SK-N-SH treated with all-trans-retinoic acid at 6 μM for 48 hours (cell line): ENCODE results near the gene CSN3.
"Not testable (repeated sequence)": the region's sequence is repeated elsewhere in the genome, so short reads cannot be mapped to it uniquely, and the experiment has no call there.

Experiments used
- ATAC-seq: fragments of 200-7000 bp; cut with Tn5 transposase; 3 replicates; pipeline ENCODE4 v1.9.1; 2020; ENCODE audit warnings: mild to moderate bottlenecking, moderate library complexity
- ARNTL ChIP-seq: fragments of 450-650 bp; formaldehyde crosslinking; IDR thresholded peaks from 2 replicates; pipeline ENCODE4 v1.5.0; 2020; ENCODE audit warnings: low read depth, mild to moderate bottlenecking, moderate library complexity, borderline replicate concordance
- BACH2 ChIP-seq: fragments of 250-450 bp; sonication (Bioruptor Pico); IDR thresholded peaks from 2 replicates; pipeline ENCODE4 v1.9.0; 2021; ENCODE audit warnings: mild to moderate bottlenecking, borderline replicate concordance
- CREB5 ChIP-seq: fragments of 250-450 bp; sonication (Bioruptor Pico); IDR thresholded peaks from 2 replicates; pipeline ENCODE4 v1.5.1; 2020; ENCODE audit warnings: low read depth, mild to moderate bottlenecking, moderate library complexity
- CSDC2 ChIP-seq: fragments of 250-450 bp; sonication (Bioruptor Pico); IDR thresholded peaks from 2 replicates; pipeline ENCODE4 v1.5.0; 2020; ENCODE audit warnings: mild to moderate bottlenecking, moderate library complexity
- ESRRG ChIP-seq: fragments of 250-450 bp; sonication (Bioruptor Pico); IDR thresholded peaks from 2 replicates; pipeline ENCODE4 v1.6.1; 2021; ENCODE audit warnings: mild to moderate bottlenecking
- GLIS3 ChIP-seq: fragments of 250-450 bp; sonication (Bioruptor Pico); IDR thresholded peaks from 2 replicates; pipeline ENCODE4 v1.5.0; 2020; ENCODE audit warnings: mild to moderate bottlenecking, moderate library complexity
- ISL1 ChIP-seq: fragments of 250-450 bp; sonication (Bioruptor Pico); IDR thresholded peaks from 2 replicates; pipeline ENCODE4 v2.1.2; 2022; ENCODE audit warnings: mild to moderate bottlenecking, moderate library complexity
- OSR1 ChIP-seq: fragments of 250-450 bp; sonication (Bioruptor Pico); IDR thresholded peaks from 2 replicates; pipeline ENCODE4 v1.8.0; 2022; ENCODE audit warnings: moderate library complexity, mild to moderate bottlenecking, inconsistent platforms
- PATZ1 ChIP-seq: fragments of 250-450 bp; sonication (Bioruptor Pico); IDR thresholded peaks from 2 replicates; pipeline ENCODE4 v1.8.0; 2020; ENCODE audit warnings: mild to moderate bottlenecking, moderate library complexity, borderline replicate concordance
- PPARA ChIP-seq: fragments of 250-450 bp; sonication (Bioruptor Pico); IDR thresholded peaks from 2 replicates; pipeline ENCODE4 v1.5.0; 2020; ENCODE audit warnings: mild to moderate bottlenecking, borderline replicate concordance
- RARB ChIP-seq: fragments of 250-450 bp; sonication (Bioruptor Pico); IDR thresholded peaks from 2 replicates; pipeline ENCODE4 v1.8.0; 2021; ENCODE audit warnings: mild to moderate bottlenecking, moderate library complexity
- SNAI2 ChIP-seq: fragments of 250-450 bp; sonication (Bioruptor Pico); IDR thresholded peaks from 2 replicates; pipeline ENCODE4 v1.5.0; 2020; ENCODE audit warnings: mild to moderate bottlenecking, moderate library complexity
- TCF4 ChIP-seq: fragments of 250-450 bp; sonication (Bioruptor Pico); IDR thresholded peaks from 2 replicates; pipeline ENCODE4 v1.8.0; 2021; ENCODE audit warnings: mild to moderate bottlenecking, moderate library complexity, borderline replicate concordance
- ZC3H10 ChIP-seq: fragments of 250-450 bp; sonication (Bioruptor Pico); IDR thresholded peaks from 2 replicates; pipeline ENCODE4 v1.5.1; 2021; ENCODE audit warnings: mild to moderate bottlenecking, moderate library complexity
- ZFP30 ChIP-seq: fragments of 450-650 bp; formaldehyde crosslinking; IDR thresholded peaks from 2 replicates; pipeline ENCODE4 v1.5.0; 2022; ENCODE audit warnings: mild to moderate bottlenecking, moderate library complexity
- ZNF565 ChIP-seq: fragments of 450-650 bp; formaldehyde crosslinking; conservative IDR thresholded peaks from 2 replicates; pipeline ENCODE4 v1.5.0; 2020; ENCODE audit warnings: low read depth, mild to moderate bottlenecking, moderate library complexity
- ZNF70 ChIP-seq: fragments of 450-650 bp; formaldehyde crosslinking; IDR thresholded peaks from 2 replicates; pipeline ENCODE4 v1.5.0; 2020; ENCODE audit warnings: mild to moderate bottlenecking, moderate library complexity
- TF ChIP-seq, protein P1 (sequence below): fragments of 250-450 bp; sonication (Bioruptor Pico); IDR thresholded peaks from 2 replicates; pipeline ENCODE4 v1.5.0; 2020; ENCODE audit warnings: mild to moderate bottlenecking, moderate library complexity
- TF ChIP-seq, protein P2 (sequence below): fragments of 250-450 bp; sonication (Bioruptor Pico); IDR thresholded peaks from 2 replicates; pipeline ENCODE4 v1.5.1; 2021; ENCODE audit warnings: mild to moderate bottlenecking, moderate library complexity
- TF ChIP-seq, protein P3 (sequence below): fragments of 250-450 bp; sonication (Bioruptor Pico); IDR thresholded peaks from 2 replicates; pipeline ENCODE4 v1.8.0; 2021; ENCODE audit warnings: low read depth, mild to moderate bottlenecking, moderate library complexity, borderline replicate concordance

CSN3 gene

DNA sequence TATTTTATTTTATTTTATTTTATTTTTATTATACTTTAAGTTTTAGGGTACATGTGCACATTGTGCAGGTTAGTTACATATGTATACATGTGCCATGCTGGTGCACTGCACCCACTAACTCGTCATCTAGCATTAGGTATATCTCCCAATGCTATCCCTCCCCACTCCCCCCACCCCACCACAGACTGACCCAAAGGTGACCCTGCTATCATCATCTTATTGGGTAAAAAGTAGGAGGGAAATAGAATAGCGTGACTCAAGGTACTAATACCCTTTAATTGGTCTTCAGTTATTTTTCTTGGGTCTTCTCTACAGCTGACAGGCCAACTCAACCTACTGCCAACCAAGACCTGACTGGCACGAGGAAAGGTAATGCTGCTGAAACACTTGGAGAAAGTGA, at the start of gene CSN3:
TSS of gene CSN3 (plus strand) at position 301 of the 400 bp plus-strand sequence. CDS start 2,223 bp downstream, outside the sequence.
- ATAC-seq = not testable (repeated sequence)

- TF ChIP-seq ISL1 (CRISPR knock-in tag) (no peak), OSR1 (no peak), SNAI2 (CRISPR knock-in tag) (no peak), GLIS3 (CRISPR knock-in tag) (no peak), PATZ1 (no peak), ZNF70 (CRISPR knock-in tag) (no peak), ARNTL (no peak), ZNF565 (CRISPR knock-in tag) (no peak), RARB (no peak), TCF4 (no peak), BACH2 (CRISPR knock-in tag) (no peak), ZFP30 (no peak), CSDC2 (CRISPR knock-in tag) (no peak), CREB5 (CRISPR knock-in tag) (no peak), ESRRG (CRISPR knock-in tag) (no peak)
- TF ChIP-seq, protein P1, sequence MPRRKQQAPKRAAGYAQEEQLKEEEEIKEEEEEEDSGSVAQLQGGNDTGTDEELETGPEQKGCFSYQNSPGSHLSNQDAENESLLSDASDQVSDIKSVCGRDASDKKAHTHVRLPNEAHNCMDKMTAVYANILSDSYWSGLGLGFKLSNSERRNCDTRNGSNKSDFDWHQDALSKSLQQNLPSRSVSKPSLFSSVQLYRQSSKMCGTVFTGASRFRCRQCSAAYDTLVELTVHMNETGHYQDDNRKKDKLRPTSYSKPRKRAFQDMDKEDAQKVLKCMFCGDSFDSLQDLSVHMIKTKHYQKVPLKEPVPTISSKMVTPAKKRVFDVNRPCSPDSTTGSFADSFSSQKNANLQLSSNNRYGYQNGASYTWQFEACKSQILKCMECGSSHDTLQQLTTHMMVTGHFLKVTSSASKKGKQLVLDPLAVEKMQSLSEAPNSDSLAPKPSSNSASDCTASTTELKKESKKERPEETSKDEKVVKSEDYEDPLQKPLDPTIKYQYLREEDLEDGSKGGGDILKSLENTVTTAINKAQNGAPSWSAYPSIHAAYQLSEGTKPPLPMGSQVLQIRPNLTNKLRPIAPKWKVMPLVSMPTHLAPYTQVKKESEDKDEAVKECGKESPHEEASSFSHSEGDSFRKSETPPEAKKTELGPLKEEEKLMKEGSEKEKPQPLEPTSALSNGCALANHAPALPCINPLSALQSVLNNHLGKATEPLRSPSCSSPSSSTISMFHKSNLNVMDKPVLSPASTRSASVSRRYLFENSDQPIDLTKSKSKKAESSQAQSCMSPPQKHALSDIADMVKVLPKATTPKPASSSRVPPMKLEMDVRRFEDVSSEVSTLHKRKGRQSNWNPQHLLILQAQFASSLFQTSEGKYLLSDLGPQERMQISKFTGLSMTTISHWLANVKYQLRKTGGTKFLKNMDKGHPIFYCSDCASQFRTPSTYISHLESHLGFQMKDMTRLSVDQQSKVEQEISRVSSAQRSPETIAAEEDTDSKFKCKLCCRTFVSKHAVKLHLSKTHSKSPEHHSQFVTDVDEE = no peak
- TF ChIP-seq, protein P2, sequence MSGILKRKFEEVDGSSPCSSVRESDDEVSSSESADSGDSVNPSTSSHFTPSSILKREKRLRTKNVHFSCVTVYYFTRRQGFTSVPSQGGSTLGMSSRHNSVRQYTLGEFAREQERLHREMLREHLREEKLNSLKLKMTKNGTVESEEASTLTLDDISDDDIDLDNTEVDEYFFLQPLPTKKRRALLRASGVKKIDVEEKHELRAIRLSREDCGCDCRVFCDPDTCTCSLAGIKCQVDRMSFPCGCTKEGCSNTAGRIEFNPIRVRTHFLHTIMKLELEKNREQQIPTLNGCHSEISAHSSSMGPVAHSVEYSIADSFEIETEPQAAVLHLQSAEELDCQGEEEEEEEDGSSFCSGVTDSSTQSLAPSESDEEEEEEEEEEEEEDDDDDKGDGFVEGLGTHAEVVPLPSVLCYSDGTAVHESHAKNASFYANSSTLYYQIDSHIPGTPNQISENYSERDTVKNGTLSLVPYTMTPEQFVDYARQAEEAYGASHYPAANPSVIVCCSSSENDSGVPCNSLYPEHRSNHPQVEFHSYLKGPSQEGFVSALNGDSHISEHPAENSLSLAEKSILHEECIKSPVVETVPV (CRISPR knock-in tag) = no peak
- ATAC-seq = no peak
Measured at GRCh38 chr4:70192895-70193294, 49.5 kb upstream of the CSN3 start.

GRCh38 chr4:70195425-70195824, 47.0 kb upstream of the CSN3 start, which contains the start of gene ODAM:
ODAM (plus strand) TSS chr4:70195725; CDS start chr4:70196544, 819 bp downstream.
- TF ChIP-seq TCF4 (no peak), BACH2 (CRISPR knock-in tag) (no peak), ZFP30 (no peak), ZC3H10 (CRISPR knock-in tag) (no peak), CSDC2 (CRISPR knock-in tag) (no peak), RARB (no peak), PPARA (CRISPR knock-in tag) (no peak)
- TF ChIP-seq, protein P3, sequence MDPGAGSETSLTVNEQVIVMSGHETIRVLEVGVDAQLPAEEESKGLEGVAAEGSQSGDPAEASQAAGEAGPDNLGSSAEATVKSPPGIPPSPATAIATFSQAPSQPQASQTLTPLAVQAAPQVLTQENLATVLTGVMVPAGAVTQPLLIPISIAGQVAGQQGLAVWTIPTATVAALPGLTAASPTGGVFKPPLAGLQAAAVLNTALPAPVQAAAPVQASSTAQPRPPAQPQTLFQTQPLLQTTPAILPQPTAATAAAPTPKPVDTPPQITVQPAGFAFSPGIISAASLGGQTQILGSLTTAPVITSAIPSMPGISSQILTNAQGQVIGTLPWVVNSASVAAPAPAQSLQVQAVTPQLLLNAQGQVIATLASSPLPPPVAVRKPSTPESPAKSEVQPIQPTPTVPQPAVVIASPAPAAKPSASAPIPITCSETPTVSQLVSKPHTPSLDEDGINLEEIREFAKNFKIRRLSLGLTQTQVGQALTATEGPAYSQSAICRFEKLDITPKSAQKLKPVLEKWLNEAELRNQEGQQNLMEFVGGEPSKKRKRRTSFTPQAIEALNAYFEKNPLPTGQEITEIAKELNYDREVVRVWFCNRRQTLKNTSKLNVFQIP (CRISPR knock-in tag) = no peak
- TF ChIP-seq, protein P2 (CRISPR knock-in tag) = no peak
- TF ChIP-seq, protein P1 = no peak
- no peak for ATAC-seq
